GM23338 (cell line): ENCODE data around the gene THSD4. TPM values are rescaled to one million over a fixed set of nuclear protein-coding genes. Genes with fewer than 3 reads are reported as not detected.

Experiments used
- ATAC-seq: fragments of 200-7000 bp; cut with Tn5 transposase; 3 replicates; pipeline ENCODE4 v1.9.1; 2020
- DNase-seq: peaks from one replicate; pipeline ENCODE4 v3.0.0-alpha.2; 2015; ENCODE audit warnings: low spot score
- H2AFZ ChIP-seq: fragments of 200-600 bp; sonication (generic); 2 replicates; pipeline ENCODE4 v1.8.0; 2016; ENCODE audit warnings: antibody characterized with exemption, mild to moderate bottlenecking, moderate library complexity
- H3F3A ChIP-seq: fragments of 200-600 bp; sonication (generic); replicated peaks from 2 replicates; pipeline ENCODE4 v1.8.0; 2017; ENCODE audit warnings: antibody characterized with exemption, mixed run types, low read depth
- H3K27ac ChIP-seq: fragments of 200-600 bp; sonication (generic); 2 replicates; pipeline ENCODE4 v1.6.1; 2016; ENCODE audit warnings: low read depth
- H3K27me3 ChIP-seq: fragments of 200-600 bp; sonication (generic); 2 replicates; pipeline ENCODE4 v1.8.0; 2016; ENCODE audit warnings: mild to moderate bottlenecking, mixed run types, moderate library complexity; ENCODE audit not compliant: insufficient read depth
- H3K36me3 ChIP-seq: fragments of 200-600 bp; sonication (generic); 2 replicates; pipeline ENCODE4 v1.8.0; 2016; ENCODE audit warnings: mild to moderate bottlenecking; ENCODE audit not compliant: insufficient read depth
- H3K4me1 ChIP-seq: fragments of 200-600 bp; sonication (generic); 2 replicates; pipeline ENCODE4 v1.8.0; 2016; ENCODE audit warnings: mild to moderate bottlenecking, moderate library complexity; ENCODE audit not compliant: insufficient read depth
- H3K4me2 ChIP-seq: fragments of 200-600 bp; sonication (generic); 2 replicates; pipeline ENCODE4 v1.7.1; 2017; ENCODE audit warnings: mixed run types
- H3K4me3 ChIP-seq: fragments of 200-600 bp; sonication (generic); 2 replicates; pipeline ENCODE4 v1.6.1; 2016; ENCODE audit warnings: mixed run types
- H3K79me2 ChIP-seq: fragments of 200-600 bp; sonication (generic); replicated peaks from 2 replicates; pipeline ENCODE4 v1.8.0; 2017; ENCODE audit warnings: mild to moderate bottlenecking; ENCODE audit not compliant: insufficient read depth
- H3K9me2 ChIP-seq: fragments of 200-600 bp; sonication (generic); 2 replicates; pipeline ENCODE4 v1.8.0; 2017; ENCODE audit not compliant: insufficient read depth
- H4K20me1 ChIP-seq: fragments of 200-600 bp; sonication (generic); replicated peaks from 2 replicates; pipeline ENCODE4 v1.8.0; 2017; ENCODE audit warnings: mild to moderate bottlenecking; ENCODE audit not compliant: insufficient read depth
- H3K27ac Mint-ChIP-seq: 2 replicates; pipeline ENCODE4 v1.8.0; 2020; ENCODE audit warnings: inconsistent platforms, mild to moderate bottlenecking, moderate library complexity, mixed read lengths
- H3K27me3 Mint-ChIP-seq: 3 replicates; pipeline ENCODE4 v1.8.0; 2022; ENCODE audit warnings: low read depth, mild to moderate bottlenecking, moderate library complexity, mixed read lengths, inconsistent platforms; ENCODE audit not compliant: insufficient read depth, poor library complexity
- H3K36me3 Mint-ChIP-seq: 3 replicates; pipeline ENCODE4 v1.8.0; 2021; ENCODE audit warnings: low read depth, mild to moderate bottlenecking, inconsistent platforms, moderate library complexity, mixed read lengths
- H3K4me1 Mint-ChIP-seq: 3 replicates; pipeline ENCODE4 v1.8.0; 2020; ENCODE audit warnings: mild to moderate bottlenecking, inconsistent platforms, mixed read lengths
- H3K4me3 Mint-ChIP-seq: 3 replicates; pipeline ENCODE4 v1.8.0; 2021; ENCODE audit warnings: moderate library complexity, mild to moderate bottlenecking, inconsistent platforms, mixed read lengths
- H3K9me3 Mint-ChIP-seq: 3 replicates; pipeline ENCODE4 v1.8.0; 2020; ENCODE audit warnings: moderate library complexity, mild to moderate bottlenecking, inconsistent platforms, mixed read lengths
- EZH2 ChIP-seq: fragments of 200-600 bp; sonication (generic); IDR thresholded peaks from one replicate; pipeline ENCODE4 v1.8.0; 2017; ENCODE audit warnings: antibody characterized with exemption, mild to moderate bottlenecking, low read depth; ENCODE audit not compliant: unreplicated experiment
- EZH2phosphoT487 ChIP-seq: fragments of 200-600 bp; sonication (generic); IDR thresholded peaks from one replicate; pipeline ENCODE4 v1.8.1; 2018; ENCODE audit warnings: antibody characterized with exemption; ENCODE audit not compliant: unreplicated experiment
- POLR2AphosphoS5 ChIP-seq: IDR thresholded peaks from 2 replicates; pipeline ENCODE4 v1.6.1; 2016; ENCODE audit warnings: antibody characterized with exemption, low read depth
- STAT1 ChIP-seq: IDR thresholded peaks from one replicate; pipeline ENCODE4 v1.6.1; 2016; ENCODE audit warnings: antibody characterized with exemption; ENCODE audit not compliant: unreplicated experiment
- ZNF114 ChIP-seq: fragments of 250-450 bp; sonication (Bioruptor Pico); IDR thresholded peaks from 2 replicates; pipeline ENCODE4 v1.5.0; 2020; ENCODE audit warnings: mild to moderate bottlenecking, moderate library complexity
- ZNF331 ChIP-seq: fragments of 250-450 bp; sonication (Bioruptor Pico); IDR thresholded peaks from 2 replicates; pipeline ENCODE4 v1.5.0; 2020; ENCODE audit warnings: low read depth, mild to moderate bottlenecking, moderate library complexity
- polyA plus RNA-seq: library from polyadenylated mRNA; unstranded; fragments of >200 nt; fragmentation: Nextera tagmentation; extraction: Ambion mirVana; gene quantifications from 2 replicates; pipeline ENCODE4 v1.2.1, GENCODE V29; 2016
- total RNA-seq: library from RNA; depleted of rRNA; stranded (reverse); fragments of >200 nt; shearing (Covaris generic); gene quantifications from 2 replicates; pipeline ENCODE4 v1.2.3, GENCODE V29; 2014
- TF ChIP-seq, protein P1 (sequence below): IDR thresholded peaks from one replicate; pipeline ENCODE4 v1.6.1; 2018; ENCODE audit warnings: antibody characterized with exemption; ENCODE audit not compliant: unreplicated experiment
- TF ChIP-seq, protein P2 (sequence below): IDR thresholded peaks from 2 replicates; pipeline ENCODE4 v1.6.1; 2016; ENCODE audit warnings: antibody characterized with exemption

The THSD4 gene
- total and polyA plus RNA-seq, 2 experiments from 2014 or later, result 2.0 to 7.4 TPM

DNA sequence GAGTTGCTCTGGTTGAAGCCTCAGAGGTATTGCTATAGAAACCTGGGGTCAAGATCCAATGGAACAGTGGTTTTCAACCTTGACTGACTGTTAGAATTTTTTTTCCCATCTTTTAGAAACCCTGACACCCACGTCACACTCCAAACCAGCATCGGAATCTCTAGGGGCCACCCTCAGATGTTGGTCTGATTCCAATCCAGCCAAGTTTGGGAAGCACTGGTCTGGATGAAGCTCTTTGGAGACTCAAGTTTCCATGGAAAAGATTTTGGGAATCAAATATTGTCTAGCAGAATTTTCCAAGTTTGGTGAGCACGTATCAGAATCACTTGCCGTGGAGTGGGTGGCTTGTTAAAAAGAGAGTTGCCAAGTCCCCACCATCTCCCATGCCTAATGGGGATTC is 103.8 kb downstream of the THSD4 start (continued):
- TF ChIP-seq, protein P1, sequence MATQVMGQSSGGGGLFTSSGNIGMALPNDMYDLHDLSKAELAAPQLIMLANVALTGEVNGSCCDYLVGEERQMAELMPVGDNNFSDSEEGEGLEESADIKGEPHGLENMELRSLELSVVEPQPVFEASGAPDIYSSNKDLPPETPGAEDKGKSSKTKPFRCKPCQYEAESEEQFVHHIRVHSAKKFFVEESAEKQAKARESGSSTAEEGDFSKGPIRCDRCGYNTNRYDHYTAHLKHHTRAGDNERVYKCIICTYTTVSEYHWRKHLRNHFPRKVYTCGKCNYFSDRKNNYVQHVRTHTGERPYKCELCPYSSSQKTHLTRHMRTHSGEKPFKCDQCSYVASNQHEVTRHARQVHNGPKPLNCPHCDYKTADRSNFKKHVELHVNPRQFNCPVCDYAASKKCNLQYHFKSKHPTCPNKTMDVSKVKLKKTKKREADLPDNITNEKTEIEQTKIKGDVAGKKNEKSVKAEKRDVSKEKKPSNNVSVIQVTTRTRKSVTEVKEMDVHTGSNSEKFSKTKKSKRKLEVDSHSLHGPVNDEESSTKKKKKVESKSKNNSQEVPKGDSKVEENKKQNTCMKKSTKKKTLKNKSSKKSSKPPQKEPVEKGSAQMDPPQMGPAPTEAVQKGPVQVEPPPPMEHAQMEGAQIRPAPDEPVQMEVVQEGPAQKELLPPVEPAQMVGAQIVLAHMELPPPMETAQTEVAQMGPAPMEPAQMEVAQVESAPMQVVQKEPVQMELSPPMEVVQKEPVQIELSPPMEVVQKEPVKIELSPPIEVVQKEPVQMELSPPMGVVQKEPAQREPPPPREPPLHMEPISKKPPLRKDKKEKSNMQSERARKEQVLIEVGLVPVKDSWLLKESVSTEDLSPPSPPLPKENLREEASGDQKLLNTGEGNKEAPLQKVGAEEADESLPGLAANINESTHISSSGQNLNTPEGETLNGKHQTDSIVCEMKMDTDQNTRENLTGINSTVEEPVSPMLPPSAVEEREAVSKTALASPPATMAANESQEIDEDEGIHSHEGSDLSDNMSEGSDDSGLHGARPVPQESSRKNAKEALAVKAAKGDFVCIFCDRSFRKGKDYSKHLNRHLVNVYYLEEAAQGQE, result no peak

DNA sequence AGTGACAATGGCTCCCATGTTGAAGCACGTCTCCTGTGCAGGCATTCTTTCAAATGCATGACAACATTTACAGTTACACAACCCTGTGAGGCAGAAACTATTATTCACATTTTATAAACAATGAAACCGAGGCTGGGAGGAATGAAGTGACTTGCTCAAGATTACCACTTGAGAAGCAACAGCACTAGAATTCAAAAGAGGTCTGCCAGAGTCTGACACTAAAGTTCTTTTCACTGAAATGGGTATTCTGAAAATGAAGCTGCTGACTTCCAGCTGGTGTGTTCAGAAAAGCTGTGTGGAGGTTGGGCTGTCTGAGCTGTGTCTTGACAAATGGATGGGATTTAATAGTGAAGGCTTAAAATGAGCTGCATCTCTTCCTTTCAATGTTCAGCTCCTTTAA is 104.4 kb downstream of the THSD4 start:
- H3K4me2 ChIP-seq, result no peak overlapping the region
- DNase-seq, result no peak

DNA sequence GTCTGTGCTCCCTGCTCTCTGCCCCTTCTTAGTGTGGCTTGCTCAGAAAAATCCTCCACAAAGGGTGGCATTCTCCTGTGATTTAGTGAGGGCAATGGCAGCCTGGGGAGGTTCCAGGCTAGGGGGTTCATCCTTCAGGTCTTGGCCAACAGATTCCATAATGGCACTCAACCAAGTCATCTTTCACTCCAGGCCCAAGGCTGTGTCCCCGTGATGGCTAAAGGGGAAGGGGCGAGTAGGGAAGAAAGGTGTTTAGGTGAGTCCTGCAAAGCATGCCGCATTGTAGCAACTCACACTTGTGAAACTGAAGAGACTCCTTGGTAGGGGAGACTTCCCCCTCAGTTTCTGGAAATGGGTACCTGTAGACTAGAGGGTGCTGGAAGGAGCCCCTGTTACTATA is 105.6 kb downstream of the THSD4 start:
- no peak for ATAC-seq
- peaks cover 11% of the 10 kb centered on the region for H3K4me1 Mint-ChIP-seq
- TF ChIP-seq ZNF114 (CRISPR knock-in tag), result no peak
- TF ChIP-seq EZH2, result no peak
- TF ChIP-seq EZH2phosphoT487, result no peak
- TF ChIP-seq POLR2AphosphoS5, result no peak
- TF ChIP-seq, protein P2, sequence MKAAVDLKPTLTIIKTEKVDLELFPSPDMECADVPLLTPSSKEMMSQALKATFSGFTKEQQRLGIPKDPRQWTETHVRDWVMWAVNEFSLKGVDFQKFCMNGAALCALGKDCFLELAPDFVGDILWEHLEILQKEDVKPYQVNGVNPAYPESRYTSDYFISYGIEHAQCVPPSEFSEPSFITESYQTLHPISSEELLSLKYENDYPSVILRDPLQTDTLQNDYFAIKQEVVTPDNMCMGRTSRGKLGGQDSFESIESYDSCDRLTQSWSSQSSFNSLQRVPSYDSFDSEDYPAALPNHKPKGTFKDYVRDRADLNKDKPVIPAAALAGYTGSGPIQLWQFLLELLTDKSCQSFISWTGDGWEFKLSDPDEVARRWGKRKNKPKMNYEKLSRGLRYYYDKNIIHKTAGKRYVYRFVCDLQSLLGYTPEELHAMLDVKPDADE, result no peak
- TF ChIP-seq STAT1, result no peak
- TF ChIP-seq ZNF331 (CRISPR knock-in tag), result no peak

More for the DNA sequence above, 104.4 kb downstream of the THSD4 start:
- Histone ChIP-seq H3K4me1 (peaks cover 7% of the 10 kb centered on the region), H3K36me3 (no peaks in the 10 kb centered on the region), H3F3A (0 out of 2 replicates have a peak, but pooled peaks cover 3% of the 10 kb centered on the region), H2AFZ (no peak overlapping the region), H4K20me1 (no peaks in the 10 kb centered on the region), H3K27me3 (peaks cover 16% of the 10 kb centered on the region), H3K4me3 (no peak overlapping the region), H3K27ac (no peak overlapping the region), H3K9me2 (no peaks in the 10 kb centered on the region), H3K79me2 (no peaks in the 10 kb centered on the region)
- Mint-ChIP-seq H3K27me3 (peaks cover 2% of the 10 kb centered on the region), H3K4me3 (no peak overlapping the region), H3K27ac (no peak overlapping the region), H3K4me1 (peaks cover 15% of the 10 kb centered on the region), H3K9me3 (no peaks in the 10 kb centered on the region; the same call in 2 of the 3 replicates), H3K36me3 (peaks cover 5% of the 10 kb centered on the region; the same call in 2 of the 3 replicates)
- TF ChIP-seq, protein P2, result no peak
- no peak for TF ChIP-seq STAT1
- ATAC-seq, result no peak

More for the DNA sequence above, 105.6 kb downstream of the THSD4 start:
- no peak for DNase-seq
- H3K27me3 ChIP-seq, result peaks cover 6% of the 10 kb centered on the region
- Mint-ChIP-seq H3K27me3 (peaks cover 2% of the 10 kb centered on the region), H3K36me3 (peaks cover 5% of the 10 kb centered on the region; the same call in 2 of the 3 replicates), H3K9me3 (no peaks in the 10 kb centered on the region; the same call in 2 of the 3 replicates), H3K4me3 (no peak overlapping the region), H3K27ac (no peak overlapping the region)
- no peaks in the 10 kb centered on the region for H3K4me1 ChIP-seq
- no peaks in the 10 kb centered on the region for H4K20me1 ChIP-seq
- no peak overlapping the region for H3K27ac ChIP-seq
- no peaks in the 10 kb centered on the region for H3K79me2 ChIP-seq
- no peak overlapping the region for H2AFZ ChIP-seq
- H3K36me3 ChIP-seq, result no peaks in the 10 kb centered on the region
- no peak overlapping the region for H3K4me2 ChIP-seq
- H3F3A ChIP-seq, result no peaks in the 10 kb centered on the region
- H3K4me3 ChIP-seq, result no peak overlapping the region
- H3K9me2 ChIP-seq, result no peaks in the 10 kb centered on the region
